H1 (cell line): ENCODE data around the gene ACADVL. TPM values are rescaled to one million over a fixed set of nuclear protein-coding genes. Genes with fewer than 3 reads are reported as not detected.

Source experiments
- BCL11A ChIP-seq, 2 experiments: IDR thresholded peaks; one replicate each; pipeline ENCODE4 v1.6.1; 2011; ENCODE audit warnings: low read depth in 2 of 2, low read length in 2 of 2, mild to moderate bottlenecking in 2 of 2
- FOSL1 ChIP-seq: IDR thresholded peaks from 2 replicates; pipeline ENCODE4 v1.6.1; 2011; ENCODE audit warnings: mild to moderate bottlenecking, low read depth, low read length, moderate library complexity; ENCODE audit not compliant: insufficient read depth
- polyA plus RNA-seq, 7 experiments: library from polyadenylated mRNA; depleted of rRNA in 3 of 7; stranded (reverse) in 5 of 7; unstranded in 2 of 7; fragments of >200 nt in 5 of 7; fragments of 200-250 nt in 2 of 7; gene quantifications; 1 replicate in 5 of 7; 2 replicates in 1 of 7; 4 replicates in 1 of 7; pipeline versions ENCODE4 v1.2.1 to v1.2.3, GENCODE V29; 2011 to 2013; ENCODE audit warnings: missing spikeins in 2 of 7, mixed read lengths in 2 of 7
- total RNA-seq: library from RNA; stranded (reverse); fragmentation: NEBNext Ultra II Directional; extraction: Animal tissue kit (Norgen Biotek cat#: 25700); gene quantifications from 2 replicates; pipeline ENCODE4 v1.2.1, GENCODE V29; 2021

Gene ACADVL
- total and polyA plus RNA-seq, 2 of the 8 experiments (the other 6 are each of a cell fraction or from before 2014, with no cell fraction given) = 181 to 231 TPM

GRCh38 chr17:7214300-7215135 is 5.2 kb upstream of the ACADVL start (continued):
- TF ChIP-seq FOSL1 (no peak), BCL11A (IDR thresholded peaks at IDR 0.05; ENCODE audit: low read depth in 2 of 2, low read length in 2 of 2) (no peak)
